Activated gamma-delta T cell treated with anti-CD3 and anti-CD28 coated beads, Interleukin-2, amount 50 U/mL, for 16 hours (primary cell): ENCODE results near the gene CKB.

Experiments
- DNase-seq: peaks from one replicate; pipeline ENCODE4 v3.0.0-alpha.2; 2020; ENCODE audit warnings: low read depth

The CKB gene

GRCh38 chr14:103537175-103537990, 14.8 kb upstream of the CKB start:
- DNase-seq = no peak

GRCh38 chr14:103536693-103537092, 14.1 kb upstream of the CKB start:
- no peak for DNase-seq

- DNase-seq = no peak
Measured at GRCh38 chr14:103535891-103536565, 13.4 kb upstream of the CKB start.

GRCh38 chr14:103535081-103535890, 12.7 kb upstream of the CKB start:
- DNase-seq = no peak

- DNase-seq = no peak
Measured at GRCh38 chr14:103534576-103535061, 12.0 kb upstream of the CKB start.

GRCh38 chr14:103533999-103534575, 11.5 kb upstream of the CKB start:
- no peak for DNase-seq

GRCh38 chr14:103533137-103533998, 10.7 kb upstream of the CKB start:
- DNase-seq = no peak

- DNase-seq = no peak
Measured at GRCh38 chr14:103532216-103533136, 9.8 kb upstream of the CKB start.

GRCh38 chr14:103531421-103532215, 9.0 kb upstream of the CKB start:
- no peak for DNase-seq

- DNase-seq = no peak
Measured at GRCh38 chr14:103530831-103531230, 8.2 kb upstream of the CKB start.

GRCh38 chr14:103530390-103530789, 7.8 kb upstream of the CKB start:
- DNase-seq = no peak

- peak; percentile 13 for DNase-seq
Measured at GRCh38 chr14:103529383-103530365, 7.0 kb upstream of the CKB start.

- DNase-seq = peak; percentile 59
Measured at GRCh38 chr14:103528587-103529382, 6.2 kb upstream of the CKB start, which contains the start of gene TRMT61A. TRMT61A (plus strand) TSS chr14:103529196; CDS start chr14:103529979, 783 bp downstream.

- no peak for DNase-seq
Measured at GRCh38 chr14:103528146-103528586, 5.5 kb upstream of the CKB start.

- DNase-seq = no peak
Measured at GRCh38 chr14:103527408-103528145, 4.9 kb upstream of the CKB start.

- no peak for DNase-seq
Measured at GRCh38 chr14:103526914-103527248, 4.3 kb upstream of the CKB start.
